Measurements from ENCODE around the gene DNAI4.

DNA sequence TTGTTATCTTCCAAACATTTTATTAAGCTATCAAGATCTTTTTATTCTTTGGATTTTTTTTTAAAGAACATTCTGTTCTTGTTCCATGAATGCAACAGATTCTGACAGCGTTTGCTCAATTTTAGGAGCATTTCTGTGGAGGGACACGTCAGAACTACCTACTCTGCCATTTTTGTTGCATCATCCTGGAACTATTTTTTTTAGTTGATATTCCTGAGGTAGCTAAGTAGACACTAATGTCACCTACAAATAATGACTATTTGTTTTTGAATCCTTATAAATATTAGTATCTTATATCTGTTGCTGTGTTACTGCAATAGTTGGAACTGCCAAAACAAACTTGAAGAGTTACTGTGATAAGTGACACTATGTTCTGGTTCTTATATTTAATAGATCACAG is 57.2 kb downstream of the DNAI4 start:
- TF ChIP-seq POLR2AphosphoS5 (IDR thresholded peaks at IDR 0.05) = no peak
- TF ChIP-seq, protein P1, sequence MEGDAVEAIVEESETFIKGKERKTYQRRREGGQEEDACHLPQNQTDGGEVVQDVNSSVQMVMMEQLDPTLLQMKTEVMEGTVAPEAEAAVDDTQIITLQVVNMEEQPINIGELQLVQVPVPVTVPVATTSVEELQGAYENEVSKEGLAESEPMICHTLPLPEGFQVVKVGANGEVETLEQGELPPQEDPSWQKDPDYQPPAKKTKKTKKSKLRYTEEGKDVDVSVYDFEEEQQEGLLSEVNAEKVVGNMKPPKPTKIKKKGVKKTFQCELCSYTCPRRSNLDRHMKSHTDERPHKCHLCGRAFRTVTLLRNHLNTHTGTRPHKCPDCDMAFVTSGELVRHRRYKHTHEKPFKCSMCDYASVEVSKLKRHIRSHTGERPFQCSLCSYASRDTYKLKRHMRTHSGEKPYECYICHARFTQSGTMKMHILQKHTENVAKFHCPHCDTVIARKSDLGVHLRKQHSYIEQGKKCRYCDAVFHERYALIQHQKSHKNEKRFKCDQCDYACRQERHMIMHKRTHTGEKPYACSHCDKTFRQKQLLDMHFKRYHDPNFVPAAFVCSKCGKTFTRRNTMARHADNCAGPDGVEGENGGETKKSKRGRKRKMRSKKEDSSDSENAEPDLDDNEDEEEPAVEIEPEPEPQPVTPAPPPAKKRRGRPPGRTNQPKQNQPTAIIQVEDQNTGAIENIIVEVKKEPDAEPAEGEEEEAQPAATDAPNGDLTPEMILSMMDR (IDR thresholded peaks at IDR 0.05 in 8 of 11, conservative IDR thresholded peaks at IDR 0.05 in 3 of 11) = no peak

All from spleen (tissue), 7 donors.